Fibroblast of the aortic adventitia (primary cell): ENCODE results near the gene CASK. TPM values are rescaled to one million over a fixed set of nuclear protein-coding genes. Genes with fewer than 3 reads are reported as not detected.

ENCODE experiments used
- DNase-seq: peaks from one replicate; pipeline ENCODE4 v3.0.0-alpha.2; 2010; ENCODE audit warnings: low read depth
- H3K4me3 ChIP-seq: 2 replicates; pipeline ENCODE4 v1.5.1; 2011; ENCODE audit warnings: low read depth, mild to moderate bottlenecking, control low read depth, low read length, moderate library complexity
- total RNA-seq: library from RNA; depleted of rRNA; stranded (reverse); fragments of >200 nt; gene quantifications from 2 replicates; pipeline ENCODE4 v1.2.3, GENCODE V29; 2012; ENCODE audit warnings: low replicate concordance
- TF ChIP-seq, protein P1 (sequence below): IDR thresholded peaks from 2 replicates; pipeline ENCODE4 v1.5.1; 2011; ENCODE audit warnings: mild to moderate bottlenecking, low read length, control low read depth, inconsistent platforms; ENCODE audit not compliant: insufficient read depth

Gene CASK
- total RNA-seq, 1 donor = 24.9 TPM

DNA sequence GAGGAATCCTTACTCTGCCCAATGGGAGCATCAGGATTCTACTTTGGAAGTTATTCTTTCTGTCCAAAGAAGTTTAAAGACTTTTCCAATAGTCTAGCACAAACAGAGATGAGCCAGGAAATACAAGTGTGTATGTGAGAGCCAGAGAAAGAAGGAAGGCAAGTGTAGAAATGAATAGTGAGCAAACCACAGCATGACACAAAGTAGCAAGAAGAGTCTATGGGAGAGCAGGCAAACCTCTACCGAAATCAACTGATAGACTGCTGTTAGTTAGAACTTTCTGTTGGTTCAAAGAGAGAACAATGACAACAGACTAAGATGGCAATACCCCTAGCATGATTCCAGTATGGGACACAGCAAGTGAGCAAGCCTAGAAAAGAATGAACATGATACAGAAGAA is 250.7 kb downstream of the CASK start:
- TF ChIP-seq, protein P1, sequence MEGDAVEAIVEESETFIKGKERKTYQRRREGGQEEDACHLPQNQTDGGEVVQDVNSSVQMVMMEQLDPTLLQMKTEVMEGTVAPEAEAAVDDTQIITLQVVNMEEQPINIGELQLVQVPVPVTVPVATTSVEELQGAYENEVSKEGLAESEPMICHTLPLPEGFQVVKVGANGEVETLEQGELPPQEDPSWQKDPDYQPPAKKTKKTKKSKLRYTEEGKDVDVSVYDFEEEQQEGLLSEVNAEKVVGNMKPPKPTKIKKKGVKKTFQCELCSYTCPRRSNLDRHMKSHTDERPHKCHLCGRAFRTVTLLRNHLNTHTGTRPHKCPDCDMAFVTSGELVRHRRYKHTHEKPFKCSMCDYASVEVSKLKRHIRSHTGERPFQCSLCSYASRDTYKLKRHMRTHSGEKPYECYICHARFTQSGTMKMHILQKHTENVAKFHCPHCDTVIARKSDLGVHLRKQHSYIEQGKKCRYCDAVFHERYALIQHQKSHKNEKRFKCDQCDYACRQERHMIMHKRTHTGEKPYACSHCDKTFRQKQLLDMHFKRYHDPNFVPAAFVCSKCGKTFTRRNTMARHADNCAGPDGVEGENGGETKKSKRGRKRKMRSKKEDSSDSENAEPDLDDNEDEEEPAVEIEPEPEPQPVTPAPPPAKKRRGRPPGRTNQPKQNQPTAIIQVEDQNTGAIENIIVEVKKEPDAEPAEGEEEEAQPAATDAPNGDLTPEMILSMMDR = no peak
- no peak for DNase-seq
- no peak overlapping the region for H3K4me3 ChIP-seq

DNA sequence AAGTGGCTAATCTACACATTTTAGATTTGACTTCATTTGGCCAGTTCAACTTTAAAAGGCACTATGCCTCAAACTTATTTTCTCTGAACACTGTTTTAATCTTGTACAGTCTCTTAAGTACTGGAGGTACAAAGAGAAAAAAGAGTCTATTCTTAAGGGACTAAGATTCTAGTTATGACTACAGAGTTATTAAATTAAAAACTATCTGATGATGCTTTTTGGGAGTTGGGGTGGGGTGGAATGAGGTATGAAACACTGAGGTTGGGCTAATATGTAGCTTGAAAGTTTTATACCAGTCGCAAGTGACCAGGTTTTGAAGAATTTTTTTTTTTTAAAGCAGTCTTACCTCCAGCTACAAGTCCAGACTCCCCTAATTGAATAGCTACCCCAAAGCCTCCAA is 252.3 kb downstream of the CASK start:
- TF ChIP-seq, protein P1 = no peak

DNA sequence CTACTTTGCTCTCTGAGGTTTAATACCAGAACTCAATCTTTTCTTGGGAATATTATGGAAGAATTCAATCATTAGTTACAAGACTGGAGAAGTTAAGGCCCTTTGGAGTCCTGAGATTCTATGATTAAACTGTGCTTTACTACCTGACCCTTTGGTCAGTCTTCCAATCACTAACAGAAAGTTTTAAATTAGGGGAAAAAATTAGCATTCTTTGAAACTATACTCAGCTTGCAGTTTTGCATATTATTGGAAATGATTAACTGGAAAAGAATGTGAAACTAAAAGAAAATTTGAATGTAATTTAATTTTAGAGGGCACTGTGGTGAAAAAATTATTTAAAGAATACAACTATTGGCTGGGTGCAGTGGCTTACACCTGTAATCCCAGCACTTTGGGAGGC is 253.2 kb downstream of the CASK start:
- DNase-seq = no peak
- TF ChIP-seq, protein P1 = no peak
- no peak overlapping the region for H3K4me3 ChIP-seq

More for the DNA sequence above, 252.3 kb downstream of the CASK start:
- no peak overlapping the region for H3K4me3 ChIP-seq
- no peak for DNase-seq

DNA sequence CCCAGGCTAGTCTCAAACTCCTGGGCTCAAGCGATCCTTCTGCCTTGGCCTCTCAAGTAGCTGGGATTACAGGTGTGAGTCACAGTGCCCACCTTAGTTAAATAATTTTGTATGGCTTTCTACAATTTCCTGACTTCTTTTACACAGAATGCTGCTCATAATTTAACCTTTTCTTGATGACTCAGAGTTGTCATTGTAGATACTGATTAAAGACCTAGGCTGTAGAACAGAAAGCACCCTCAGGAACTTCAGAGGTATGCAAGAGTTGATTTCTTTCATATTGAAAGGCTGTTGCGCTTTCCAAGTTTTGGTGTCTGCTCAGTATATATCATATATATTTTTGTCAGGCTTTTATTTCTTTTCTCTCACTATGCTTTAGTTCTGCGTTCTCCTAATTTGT is 255.7 kb downstream of the CASK start:
- TF ChIP-seq, protein P1 = no peak
- no peak for DNase-seq
- H3K4me3 ChIP-seq = no peak overlapping the region

DNA sequence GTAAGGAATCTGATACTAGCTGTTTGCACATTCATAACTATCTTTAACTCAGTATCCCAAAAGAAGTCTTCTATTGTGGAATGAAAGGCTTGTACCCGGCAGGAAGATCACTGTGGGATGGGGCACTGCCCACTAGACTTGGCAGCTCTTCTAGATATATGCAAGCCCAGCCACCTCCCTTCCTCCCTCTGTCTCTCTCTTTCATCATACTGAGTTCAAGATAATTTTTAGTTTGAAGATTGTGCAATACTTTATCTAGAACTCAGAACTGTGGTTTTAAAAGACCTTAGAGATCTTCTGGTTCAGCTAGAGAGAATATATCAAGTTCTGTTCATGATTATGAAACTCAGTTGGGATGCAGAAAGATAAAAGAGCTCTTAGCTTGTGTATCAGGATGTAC is 257.1 kb downstream of the CASK start:
- TF ChIP-seq, protein P1 = no peak
- peak; percentile 78 for DNase-seq
- H3K4me3 ChIP-seq = no peak overlapping the region

DNA sequence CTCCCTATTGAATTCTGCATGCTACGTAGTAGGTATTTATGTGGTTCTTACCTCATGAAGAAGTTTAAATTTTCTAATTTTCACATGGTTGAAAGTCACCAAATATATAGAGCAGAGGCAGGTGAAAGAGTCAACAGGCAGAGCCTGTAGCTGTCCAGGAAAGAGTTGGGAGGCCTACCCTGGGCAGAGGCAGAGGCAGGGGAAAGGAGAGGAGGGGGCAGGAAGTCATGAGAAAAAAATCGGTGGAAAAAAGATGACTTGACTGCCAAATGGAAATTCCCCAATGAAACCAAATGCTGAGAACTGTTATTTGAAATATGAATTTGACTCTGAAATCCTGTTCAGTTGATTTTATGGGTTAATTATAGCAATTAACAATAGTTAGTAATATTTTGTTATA is 257.7 kb downstream of the CASK start:
- TF ChIP-seq, protein P1 = no peak
- H3K4me3 ChIP-seq = no peak overlapping the region
- DNase-seq = peak; percentile 19

DNA sequence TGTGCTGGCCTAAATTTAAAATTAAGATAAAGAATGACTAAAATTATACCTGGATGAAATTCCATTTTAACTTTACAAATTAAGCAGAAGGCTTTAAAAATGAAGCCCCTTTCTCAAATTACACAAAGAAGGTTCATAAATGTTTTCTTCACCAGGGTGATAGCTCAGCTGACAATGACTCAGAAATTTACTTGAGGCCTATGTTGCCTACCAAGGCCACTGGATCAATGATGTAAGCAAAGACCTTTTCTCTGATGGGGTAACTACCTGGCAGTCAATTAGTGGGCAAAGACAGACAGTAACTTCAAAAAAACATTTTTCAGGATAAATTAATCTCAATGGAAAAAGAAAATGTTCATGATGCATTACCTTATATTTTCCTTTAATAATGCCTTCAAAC is 258.4 kb downstream of the CASK start:
- H3K4me3 ChIP-seq = no peak overlapping the region
- no peak for DNase-seq
- TF ChIP-seq, protein P1 = no peak
